A673 (cell line): ENCODE data around the gene VWA5B1.

Experiments
- CTCF ChIP-seq: fragments of 300-800, 200-600 bp; sonication (generic); conservative IDR thresholded peaks from 2 replicates; pipeline ENCODE4 v1.5.1; 2017; ENCODE audit warnings: low read depth, mild to moderate bottlenecking, antibody characterized with exemption, low read length, moderate library complexity, mixed read lengths
- EZH2 ChIP-seq: fragments of 200-600 bp; sonication (generic); IDR thresholded peaks from 2 replicates; pipeline ENCODE4 v1.6.1; 2017; ENCODE audit warnings: borderline replicate concordance, low read depth, mild to moderate bottlenecking, mixed read lengths, antibody characterized with exemption, low read length; ENCODE audit not compliant: poor library complexity, severe bottlenecking

- TF ChIP-seq CTCF, result no peak
- no peak for TF ChIP-seq EZH2
Measured at GRCh38 chr1:20348326-20348915, 57.7 kb downstream of the VWA5B1 start.
